ENCODE results near the gene PHKG2.

Gene PHKG2

DNA sequence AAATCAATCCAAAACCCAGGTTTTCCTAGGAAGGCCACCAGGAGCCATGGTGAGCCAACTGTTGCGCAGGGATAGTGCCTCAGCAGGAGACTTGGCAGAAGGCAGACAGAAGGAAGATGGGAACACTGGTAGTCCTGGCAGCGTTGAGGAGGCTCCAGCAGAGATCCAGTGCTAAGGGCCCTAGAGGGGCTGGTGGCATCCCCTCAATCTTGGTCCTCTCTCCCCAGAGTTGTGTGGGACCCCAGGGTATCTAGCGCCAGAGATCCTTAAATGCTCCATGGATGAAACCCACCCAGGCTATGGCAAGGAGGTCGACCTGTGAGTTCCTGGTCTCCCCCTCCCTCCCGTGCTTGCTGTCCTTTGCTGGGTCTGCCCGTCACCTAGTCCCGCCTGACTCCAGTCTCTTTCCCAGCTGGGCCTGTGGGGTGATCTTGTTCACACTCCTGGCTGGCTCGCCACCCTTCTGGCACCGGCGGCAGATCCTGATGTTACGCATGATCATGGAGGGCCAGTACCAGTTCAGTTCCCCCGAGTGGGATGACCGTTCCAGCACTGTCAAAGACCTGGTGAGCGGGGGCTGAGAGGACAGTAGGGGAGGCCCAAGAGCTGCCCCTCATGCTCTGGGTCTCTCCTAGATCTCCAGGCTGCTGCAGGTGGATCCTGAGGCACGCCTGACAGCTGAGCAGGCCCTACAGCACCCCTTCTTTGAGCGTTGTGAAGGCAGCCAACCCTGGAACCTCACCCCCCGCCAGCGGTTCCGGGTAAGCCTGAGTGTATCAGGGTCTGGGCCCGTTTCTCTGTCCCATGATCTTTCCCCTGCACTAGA is 7.9 kb downstream of the PHKG2 start:
- in situ Hi-C loops (cut with MboI; ENCODE audit: low sequenced_read_pairs), result no loop called here

DNA sequence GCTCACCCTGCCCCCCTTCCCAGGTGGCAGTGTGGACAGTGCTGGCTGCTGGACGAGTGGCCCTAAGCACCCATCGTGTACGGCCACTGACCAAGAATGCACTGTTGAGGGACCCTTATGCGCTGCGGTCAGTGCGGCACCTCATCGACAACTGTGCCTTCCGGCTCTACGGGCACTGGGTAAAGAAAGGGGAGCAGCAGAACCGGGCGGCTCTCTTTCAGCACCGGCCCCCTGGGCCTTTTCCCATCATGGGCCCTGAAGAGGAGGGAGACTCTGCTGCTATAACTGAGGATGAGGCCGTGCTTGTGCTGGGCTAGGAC is 8.5 kb downstream of the PHKG2 start:
- in situ Hi-C loops (cut with MboI; ENCODE audit: low sequenced_read_pairs), result no loop called here

DNA sequence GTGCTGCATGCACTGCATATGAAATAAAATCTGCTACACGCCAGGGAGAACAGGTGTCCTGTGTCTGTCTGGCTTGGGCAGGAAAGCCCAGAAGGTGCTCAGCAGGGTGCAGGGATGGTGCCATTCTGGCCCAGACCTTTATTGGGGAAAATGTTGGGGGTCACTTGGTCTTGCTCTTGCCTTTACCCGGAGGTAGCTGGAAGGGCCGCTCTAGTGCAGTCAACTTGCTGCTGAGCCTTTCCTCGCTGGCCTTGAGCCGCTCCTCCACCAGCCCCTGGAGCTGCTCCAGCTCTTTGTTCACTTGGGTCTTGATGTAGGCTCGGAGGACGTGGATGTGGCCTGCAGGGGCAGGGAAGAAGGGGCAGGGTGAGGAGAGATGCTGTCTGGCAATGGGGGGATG is 9.1 kb downstream of the PHKG2 start:
- in situ Hi-C loops (cut with MboI; ENCODE audit: low sequenced_read_pairs), result no loop called here

DNA sequence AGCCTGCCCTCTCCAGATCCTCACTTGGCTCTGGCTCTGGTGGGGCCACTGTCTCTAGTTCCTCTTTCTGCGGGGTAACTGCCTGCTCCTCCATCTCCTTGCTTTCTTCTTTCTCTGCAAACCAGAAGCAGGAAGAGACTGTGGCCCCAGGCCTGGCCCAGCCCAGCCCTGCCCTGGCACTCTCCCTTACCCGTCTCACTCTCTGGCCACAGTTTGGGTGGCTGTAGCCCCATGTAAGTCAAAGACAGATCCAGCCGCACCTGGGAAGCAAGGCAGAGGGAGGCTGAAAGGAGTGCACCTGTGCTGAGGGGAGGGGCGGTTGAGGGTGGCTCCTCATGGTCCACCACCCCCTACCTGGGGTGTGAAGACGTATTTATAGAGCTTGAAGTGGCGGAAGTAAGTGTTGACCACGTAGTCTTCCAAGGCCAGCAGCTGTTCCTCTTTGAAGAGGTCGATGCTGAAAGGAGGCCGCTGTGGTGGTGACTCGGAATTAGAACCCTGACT is 10.8 kb downstream of the PHKG2 start:
- in situ Hi-C loops (cut with MboI; ENCODE audit: low sequenced_read_pairs), result no loop called here

DNA sequence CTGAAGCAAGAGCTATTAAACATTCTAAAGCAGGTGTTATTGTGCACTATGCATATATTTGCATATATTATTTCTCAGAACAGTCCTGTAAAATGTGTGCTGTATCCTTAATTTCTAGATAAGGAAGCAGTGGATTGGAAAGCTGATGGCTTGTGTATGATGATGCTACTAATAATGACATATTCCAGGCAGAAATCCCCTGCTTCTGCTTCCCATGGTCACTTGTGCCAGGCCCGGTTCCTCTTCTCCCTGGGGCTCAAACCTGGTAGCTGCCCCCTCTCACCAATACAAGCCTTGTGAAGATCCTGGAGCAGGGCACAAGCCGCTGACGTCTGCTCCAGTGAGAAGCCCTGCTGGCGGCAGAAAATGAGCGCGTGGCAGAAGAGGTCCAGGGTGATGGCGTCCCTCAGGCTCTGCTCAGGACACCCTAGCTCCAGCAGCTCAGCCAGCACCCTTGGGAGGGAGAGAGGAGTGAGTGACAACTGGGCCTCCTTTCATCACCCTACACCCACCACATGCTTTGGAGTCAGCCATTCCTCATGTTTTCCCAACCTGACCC is 11.9 kb downstream of the PHKG2 start:
- in situ Hi-C loops (cut with MboI; ENCODE audit: low sequenced_read_pairs), result no loop called here

DNA sequence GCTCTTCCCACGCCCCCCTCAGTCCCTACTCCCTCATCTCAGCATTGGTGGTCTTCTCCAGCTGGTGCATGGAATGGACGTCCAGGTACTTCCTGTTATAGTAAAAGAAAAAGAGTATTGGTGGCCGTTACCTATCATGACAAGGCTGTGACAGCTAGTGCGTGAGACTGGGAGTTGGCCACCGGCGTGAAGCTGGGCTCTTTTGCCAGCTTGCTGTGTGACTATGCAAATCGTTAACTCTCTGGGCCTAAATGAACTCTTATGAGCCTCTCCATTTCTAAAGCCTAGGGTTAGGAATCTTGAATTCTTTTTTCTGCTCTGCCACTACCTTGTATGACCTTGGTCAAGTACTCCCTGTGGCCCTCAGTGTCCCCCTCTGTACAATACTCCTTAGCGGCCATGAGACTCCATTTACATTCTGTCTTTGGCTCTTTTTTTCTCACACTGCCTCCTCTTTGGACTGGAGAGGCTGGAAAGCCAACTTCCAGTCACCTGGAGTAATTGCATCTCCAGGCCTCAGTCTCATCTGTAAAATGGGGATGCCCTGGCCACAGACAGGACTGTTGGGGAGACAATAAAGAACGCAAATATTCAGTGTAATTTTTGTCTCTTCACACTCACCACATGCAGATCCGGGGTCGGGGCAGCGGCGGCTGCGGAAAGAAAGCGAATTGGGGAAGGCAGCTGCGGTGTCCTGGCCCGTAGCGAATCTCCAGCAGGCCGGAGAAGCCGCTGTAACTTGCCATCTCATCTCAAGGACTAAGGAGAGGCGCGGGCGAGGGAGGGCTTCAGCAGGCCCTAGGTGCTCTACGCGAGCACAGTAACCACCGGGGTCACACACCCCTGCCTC is 12.6 kb downstream of the PHKG2 start:
- in situ Hi-C loops (cut with MboI; ENCODE audit: low sequenced_read_pairs), result no loop called here

DNA sequence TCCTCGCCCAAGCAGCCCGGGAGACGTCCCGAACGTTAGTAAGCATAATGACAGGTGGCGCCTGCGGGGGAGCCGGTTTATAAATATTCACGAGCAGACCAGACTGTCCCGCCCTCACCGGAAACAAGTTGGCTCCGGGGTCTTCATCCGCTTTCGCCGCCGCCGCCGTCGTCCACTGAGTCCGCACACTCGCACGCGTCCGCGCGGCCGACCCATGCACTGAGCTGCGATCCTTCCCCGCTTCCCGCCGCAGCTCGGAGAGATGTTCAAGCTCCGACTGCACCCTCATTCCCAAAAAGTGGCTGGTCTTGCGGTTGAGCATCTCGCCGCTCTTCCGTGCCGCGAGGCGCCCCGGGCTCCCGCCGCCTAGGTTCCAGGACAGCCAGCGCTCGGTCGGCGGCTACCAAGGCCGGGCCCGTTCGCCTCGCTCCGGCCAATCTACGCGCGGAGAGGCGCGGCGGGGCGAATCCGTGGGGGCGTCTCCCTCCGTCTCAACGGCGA is 13.3 kb downstream of the PHKG2 start:
- in situ Hi-C loops (cut with MboI; ENCODE audit: low sequenced_read_pairs), result no loop called here

DNA sequence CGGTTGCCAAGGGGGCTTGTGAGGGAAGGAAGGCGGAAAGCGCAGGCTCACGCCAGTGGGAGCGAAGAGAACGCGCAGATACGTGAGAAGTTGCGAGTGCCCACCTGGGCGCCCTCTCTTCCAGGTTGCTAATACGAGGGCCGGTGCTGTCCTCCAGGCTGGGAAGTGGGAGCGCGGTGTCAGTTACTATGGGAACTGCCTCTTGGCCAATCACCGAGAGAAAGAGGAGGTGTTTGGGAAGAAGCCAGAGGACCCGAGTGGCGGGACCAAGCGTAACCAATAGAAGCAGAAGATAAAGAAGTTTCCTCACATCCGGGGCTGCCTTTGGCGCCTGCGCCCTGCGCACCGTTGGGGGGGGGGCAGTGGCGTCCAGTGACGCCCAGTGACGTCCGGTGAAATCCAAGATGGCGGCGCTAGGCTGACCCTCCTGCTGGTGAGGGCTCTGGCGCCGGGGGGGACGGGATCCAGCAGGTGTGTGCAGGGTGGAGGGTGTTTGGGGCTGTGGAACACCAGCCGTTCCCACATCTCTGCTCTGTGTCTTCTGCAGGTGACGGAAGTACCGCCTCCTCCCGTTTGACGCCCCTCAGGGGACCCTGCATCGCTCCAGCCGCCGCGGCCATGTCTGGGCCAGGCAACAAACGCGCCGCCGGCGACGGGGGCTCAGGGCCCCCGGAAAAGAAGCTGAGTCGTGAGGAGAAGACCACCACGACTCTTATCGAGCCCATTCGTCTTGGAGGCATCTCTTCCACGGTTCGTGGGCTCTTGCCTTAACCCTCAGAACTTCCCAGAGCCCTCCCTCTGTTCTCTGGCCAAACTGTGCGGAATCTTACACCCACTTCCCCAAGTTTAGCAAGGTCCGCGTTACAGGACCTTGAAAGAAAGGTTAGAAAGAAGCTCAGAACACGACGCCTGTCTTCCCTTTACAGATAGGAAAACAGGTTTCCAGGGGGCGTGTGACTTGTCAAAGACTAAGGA is 14.0 kb downstream of the PHKG2 start, which contains the start of the genes CFAP119 and RNF40:
Gene CFAP119 (minus strand): TSS at position 135 of the 975 bp plus-strand sequence. CDS start 314 bp downstream, outside the sequence.
Gene RNF40 (plus strand): TSS at position 395 of the 975 bp plus-strand sequence. CDS start 224 bp downstream, at position 619.
- in situ Hi-C loops (cut with MboI; ENCODE audit: low sequenced_read_pairs), result no loop called here

DNA sequence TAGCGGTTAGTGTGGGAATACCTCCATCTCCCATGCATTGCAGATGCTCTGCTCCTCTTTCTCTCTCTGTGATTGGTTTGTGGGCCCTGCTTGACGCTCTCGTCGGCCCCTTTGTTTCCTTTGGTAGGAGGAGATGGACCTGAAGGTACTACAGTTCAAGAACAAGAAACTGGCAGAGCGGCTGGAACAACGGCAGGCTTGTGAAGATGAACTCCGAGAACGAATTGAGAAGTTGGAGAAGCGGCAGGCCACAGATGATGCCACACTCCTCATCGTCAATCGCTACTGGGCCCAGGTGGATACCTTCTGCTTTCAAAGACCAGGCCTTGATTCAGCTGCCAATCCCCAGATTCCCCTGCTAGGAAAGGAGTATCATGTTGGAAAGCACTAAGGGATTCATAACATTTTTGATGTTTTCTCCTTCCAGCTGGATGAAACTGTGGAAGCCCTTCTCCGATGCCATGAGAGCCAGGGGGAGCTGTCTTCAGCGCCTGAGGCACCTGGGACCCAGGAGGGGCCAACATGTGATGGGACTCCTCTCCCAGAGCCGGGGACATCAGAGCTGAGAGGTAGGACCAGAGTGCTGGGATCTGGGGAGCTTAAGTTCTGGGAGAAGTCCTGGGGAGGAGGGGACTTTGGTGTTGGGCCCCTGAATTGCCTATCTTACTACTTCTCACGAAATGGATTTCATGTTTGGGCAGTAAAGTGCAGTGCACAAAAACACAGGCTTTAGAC is 14.9 kb downstream of the PHKG2 start:
- in situ Hi-C loops (cut with MboI; ENCODE audit: low sequenced_read_pairs), result no loop called here

DNA sequence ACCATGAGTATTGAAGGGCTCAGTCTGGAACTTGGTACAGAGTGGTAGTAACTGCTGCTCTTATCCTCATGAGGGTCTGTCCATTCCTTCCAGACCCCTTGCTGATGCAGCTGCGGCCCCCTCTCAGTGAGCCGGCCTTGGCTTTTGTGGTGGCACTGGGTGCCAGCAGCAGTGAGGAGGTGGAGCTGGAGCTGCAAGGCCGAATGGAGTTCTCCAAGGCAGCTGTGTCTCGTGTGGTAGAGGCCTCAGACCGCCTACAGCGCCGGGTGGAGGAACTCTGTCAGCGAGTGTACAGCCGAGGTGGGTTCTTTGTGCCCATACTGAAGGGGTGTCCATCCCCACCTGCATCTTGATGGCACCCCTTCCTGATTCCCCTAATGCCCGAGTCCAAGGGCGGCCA is 15.9 kb downstream of the PHKG2 start:
- in situ Hi-C loops (cut with MboI; ENCODE audit: low sequenced_read_pairs), result no loop called here

DNA sequence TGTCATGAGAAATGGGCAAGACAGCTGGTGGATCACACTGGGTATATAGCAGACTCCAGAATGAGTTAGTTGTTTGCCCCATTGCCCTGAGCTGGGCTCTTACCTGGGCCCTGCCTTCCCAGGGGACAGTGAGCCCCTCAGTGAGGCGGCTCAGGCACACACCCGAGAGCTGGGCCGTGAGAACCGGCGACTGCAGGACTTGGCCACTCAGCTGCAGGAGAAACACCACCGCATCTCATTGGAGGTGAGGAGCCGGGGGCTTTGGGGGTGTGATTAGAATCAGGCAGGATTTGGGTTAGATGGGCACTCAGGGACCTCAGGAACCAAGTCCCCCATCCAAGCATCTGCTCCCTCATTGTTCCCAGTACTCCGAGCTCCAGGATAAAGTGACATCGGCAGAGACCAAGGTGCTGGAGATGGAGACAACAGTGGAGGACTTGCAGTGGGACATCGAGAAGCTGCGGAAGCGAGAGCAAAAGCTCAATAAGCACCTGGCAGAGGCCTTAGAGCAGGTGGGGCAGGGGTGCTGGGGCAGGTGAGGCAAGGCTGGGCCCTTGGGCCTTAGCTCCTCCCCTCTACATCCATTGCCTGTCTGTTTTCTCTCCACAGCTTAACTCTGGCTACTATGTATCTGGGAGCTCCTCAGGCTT is 16.7 kb downstream of the PHKG2 start:
- in situ Hi-C loops (cut with MboI; ENCODE audit: low sequenced_read_pairs), result no loop called here

DNA sequence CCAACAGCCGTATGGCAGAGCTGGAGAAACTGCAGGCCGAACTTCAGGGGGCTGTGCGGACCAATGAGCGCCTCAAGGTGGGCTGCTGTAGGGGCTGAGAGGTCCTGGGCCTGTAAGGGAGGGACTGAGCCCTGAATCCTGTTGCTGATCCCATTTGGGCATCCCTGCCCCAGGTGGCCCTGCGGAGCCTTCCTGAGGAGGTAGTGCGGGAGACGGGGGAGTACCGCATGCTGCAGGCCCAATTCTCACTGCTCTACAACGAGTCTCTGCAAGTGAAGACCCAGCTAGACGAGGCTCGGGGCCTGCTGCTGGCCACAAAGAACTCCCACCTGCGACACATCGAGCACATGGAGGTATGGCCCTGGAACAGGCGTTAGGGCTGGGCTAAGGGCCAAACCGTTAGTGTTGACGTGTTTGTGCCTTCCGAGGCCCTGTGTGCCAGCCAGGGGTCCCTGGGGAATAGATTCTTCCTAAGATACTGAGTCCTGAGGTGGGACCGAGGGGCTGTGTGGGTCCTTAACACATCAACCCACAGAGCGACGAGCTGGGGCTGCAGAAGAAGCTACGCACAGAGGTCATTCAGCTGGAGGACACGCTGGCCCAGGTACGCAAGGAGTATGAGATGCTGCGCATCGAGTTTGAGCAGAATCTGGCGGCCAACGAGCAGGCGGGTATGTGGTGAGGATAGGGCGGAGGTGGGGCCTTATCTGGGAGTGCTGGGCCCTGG is 18.1 kb downstream of the PHKG2 start:
- in situ Hi-C loops (cut with MboI; ENCODE audit: low sequenced_read_pairs), result no loop called here

DNA sequence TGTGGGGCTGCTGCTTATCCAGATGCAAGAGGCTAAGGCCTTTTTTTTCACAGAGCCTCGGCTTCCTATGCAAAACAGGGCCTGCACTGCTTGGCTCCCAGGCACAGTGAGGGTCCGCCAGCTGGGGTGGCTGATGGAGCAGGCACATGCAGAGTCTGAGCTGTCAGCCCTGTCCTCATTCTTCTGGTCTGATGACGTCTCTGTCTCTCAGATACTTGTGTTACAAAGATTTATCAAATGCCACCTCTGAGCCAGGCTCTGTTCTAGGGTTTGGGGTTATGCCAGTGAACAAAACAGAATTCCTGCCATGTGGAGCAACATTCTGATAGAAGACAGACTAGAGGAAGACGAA is 18.7 kb downstream of the PHKG2 start:
- in situ Hi-C loops (cut with MboI; ENCODE audit: low sequenced_read_pairs), result no loop called here

DNA sequence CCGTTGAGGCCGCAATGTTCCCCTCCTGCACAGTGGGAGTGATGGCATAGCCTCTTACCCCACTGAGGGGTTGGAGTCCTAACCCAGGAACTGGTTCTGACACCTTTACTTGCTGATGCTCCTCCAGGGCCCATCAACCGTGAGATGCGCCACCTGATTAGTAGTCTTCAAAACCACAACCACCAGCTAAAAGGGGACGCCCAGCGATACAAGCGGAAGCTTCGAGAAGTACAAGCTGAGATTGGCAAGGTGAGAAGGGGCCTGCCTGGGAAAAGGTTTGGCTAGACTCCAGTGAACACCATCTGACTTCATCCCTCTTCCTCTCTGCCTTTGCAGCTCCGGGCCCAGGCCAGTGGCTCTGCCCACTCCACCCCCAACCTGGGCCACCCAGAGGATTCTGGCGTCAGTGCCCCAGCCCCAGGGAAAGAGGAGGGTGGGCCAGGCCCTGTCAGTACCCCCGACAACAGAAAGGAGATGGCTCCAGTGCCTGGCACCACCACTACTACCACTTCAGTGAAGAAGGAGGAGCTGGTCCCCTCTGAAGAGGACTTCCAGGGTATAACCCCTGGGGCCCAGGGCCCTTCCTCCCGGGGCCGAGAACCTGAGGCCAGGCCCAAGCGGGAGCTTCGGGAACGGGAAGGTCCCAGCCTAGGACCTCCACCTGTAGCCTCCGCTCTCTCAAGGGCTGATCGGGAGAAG is 19.7 kb downstream of the PHKG2 start:
- in situ Hi-C loops (cut with MboI; ENCODE audit: low sequenced_read_pairs), result no loop called here

DNA sequence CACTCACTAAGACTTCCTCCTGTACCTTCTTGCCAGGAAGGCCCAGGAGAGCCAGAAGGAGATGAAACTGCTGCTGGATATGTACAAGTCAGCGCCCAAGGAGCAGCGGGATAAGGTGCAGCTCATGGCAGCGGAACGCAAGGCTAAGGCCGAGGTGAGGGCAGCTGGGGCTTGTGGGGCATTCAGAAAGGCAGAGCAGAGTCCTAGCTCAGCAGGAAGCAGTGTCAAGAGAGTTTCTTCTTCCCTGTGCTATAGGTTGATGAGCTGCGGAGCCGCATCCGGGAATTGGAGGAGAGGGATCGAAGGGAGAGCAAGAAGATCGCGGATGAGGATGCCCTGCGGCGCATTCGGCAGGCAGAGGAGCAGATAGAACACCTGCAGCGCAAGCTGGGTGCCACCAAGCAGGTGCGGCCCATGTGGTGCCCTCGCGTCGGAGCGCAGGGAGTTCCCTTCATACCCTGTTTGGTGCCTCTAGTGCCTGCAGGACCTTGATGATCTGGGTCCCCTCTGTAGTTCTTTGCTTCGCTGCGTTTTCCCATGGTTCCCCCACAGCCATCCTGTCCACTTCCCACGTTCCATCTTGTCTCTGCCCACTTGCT is 20.5 kb downstream of the PHKG2 start:
- in situ Hi-C loops (cut with MboI; ENCODE audit: low sequenced_read_pairs), result no loop called here

DNA sequence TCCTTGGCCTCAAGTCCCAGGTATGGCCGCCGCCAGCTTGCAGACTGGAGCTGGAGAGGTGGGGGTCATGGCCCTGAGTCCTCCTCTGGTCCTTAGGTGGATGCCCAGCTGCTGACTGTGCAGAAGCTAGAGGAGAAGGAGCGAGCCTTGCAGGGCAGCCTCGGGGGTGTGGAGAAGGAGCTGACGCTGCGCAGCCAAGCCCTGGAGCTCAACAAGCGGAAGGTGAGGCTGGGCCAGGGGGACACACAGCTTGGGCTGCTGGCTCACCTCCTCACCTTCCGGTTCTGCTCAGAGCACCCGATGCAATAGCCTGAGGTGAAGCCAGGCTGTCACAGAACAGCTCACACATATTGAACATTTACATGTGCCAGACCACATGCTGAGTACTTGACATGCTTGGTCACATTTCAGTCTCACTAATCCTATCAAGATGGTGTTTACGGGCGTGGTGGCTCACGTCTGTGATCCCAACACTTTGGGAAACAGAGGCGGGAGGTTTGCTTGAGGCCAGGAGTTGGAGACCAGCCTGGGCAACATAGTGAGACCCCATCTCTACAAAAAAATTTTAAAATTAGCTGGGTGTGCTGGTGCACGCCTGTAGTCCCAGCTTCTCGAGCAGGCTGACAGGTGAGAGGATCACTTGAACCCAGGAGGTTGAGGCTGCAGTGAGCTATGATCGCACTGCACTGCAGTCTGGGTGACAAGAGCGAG is 21.3 kb downstream of the PHKG2 start:
- in situ Hi-C loops (cut with MboI; ENCODE audit: low sequenced_read_pairs), result no loop called here

DNA sequence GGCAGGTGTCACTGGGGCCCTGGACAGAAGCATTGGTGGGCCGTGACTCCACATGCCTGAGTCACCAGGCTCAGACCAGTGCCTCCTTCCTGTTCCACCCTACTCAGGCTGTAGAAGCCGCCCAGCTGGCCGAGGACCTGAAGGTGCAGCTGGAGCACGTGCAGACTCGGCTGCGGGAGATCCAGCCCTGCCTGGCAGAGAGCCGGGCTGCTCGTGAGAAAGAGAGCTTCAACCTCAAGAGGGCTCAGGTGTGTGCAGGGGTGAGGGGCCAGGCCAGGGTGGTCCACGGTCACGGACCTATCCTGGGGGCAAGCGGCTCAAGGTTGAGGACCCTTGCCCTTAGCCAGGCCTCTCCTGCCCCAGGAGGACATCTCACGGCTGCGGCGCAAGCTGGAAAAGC is 23.5 kb downstream of the PHKG2 start:
- in situ Hi-C loops (cut with MboI; ENCODE audit: low sequenced_read_pairs), result no loop called here
